PC-3 (cell line): ENCODE data around the gene NCSTN. TPM values are rescaled to one million over a fixed set of nuclear protein-coding genes. Genes with fewer than 3 reads are reported as not detected.

Experiments used
- ATAC-seq: fragments of 200-7000 bp; cut with Tn5 transposase; 2 replicates; pipeline ENCODE4 v1.9.1; 2020; ENCODE audit warnings: mild to moderate bottlenecking, moderate library complexity
- BruUV-seq: library from RNA; stranded (reverse); fragments of 400-500 nt; replicated peaks from 2 replicates; lab custom pipeline; 2021; lab: Mats Ljungman, UMichigan
- CTCF ChIA-PET: fragments of 300-600 bp; sonication (Branson Sonifier 250); formaldehyde crosslinking; loops from one replicate; lab custom pipeline; 2022; ENCODE audit warnings: antibody characterized with exemption; lab: Charles Lee
- POLR2A ChIA-PET: fragments of 300-600 bp; sonication (Branson Sonifier 250); formaldehyde crosslinking; loops from one replicate; lab custom pipeline; 2022; ENCODE audit warnings: antibody characterized with exemption; ENCODE audit not compliant: unreplicated experiment; lab: Charles Lee
- DNase-seq: peaks from one replicate; pipeline ENCODE4 v3.0.0-alpha.2; 2015
- H2AFZ ChIP-seq: fragments of 300-600 bp; sonication (generic); 2 replicates; pipeline ENCODE4 v1.6.0; 2016; ENCODE audit warnings: antibody characterized with exemption, low read length
- H3F3A ChIP-seq: fragments of 300-600 bp; sonication (generic); one replicate; pipeline ENCODE4 v1.6.0; 2017; ENCODE audit warnings: antibody characterized with exemption, low read length, control low read depth, mild to moderate bottlenecking; ENCODE audit not compliant: unreplicated experiment
- H3K27ac ChIP-seq: fragments of 300-600 bp; sonication (generic); 2 replicates; pipeline ENCODE4 v1.5.1; 2016; ENCODE audit warnings: mild to moderate bottlenecking, low read length
- H3K27me3 ChIP-seq: fragments of 300-600 bp; sonication (generic); 2 replicates; pipeline ENCODE4 v1.6.1; 2016; ENCODE audit warnings: low read length, mixed read lengths
- H3K36me3 ChIP-seq: fragments of 300-600 bp; sonication (generic); 2 replicates; pipeline ENCODE4 v1.6.1; 2016; ENCODE audit warnings: low read depth, mixed run types, low read length, mixed read lengths
- H3K4me1 ChIP-seq: fragments of 300-600 bp; sonication (generic); 2 replicates; pipeline ENCODE4 v1.5.1; 2016; ENCODE audit warnings: low read length; ENCODE audit not compliant: insufficient read depth
- H3K4me2 ChIP-seq: fragments of 300-600 bp; sonication (generic); 2 replicates; pipeline ENCODE4 v1.6.0; 2016; ENCODE audit warnings: low read length
- H3K4me3 ChIP-seq: fragments of 300-600 bp; sonication (generic); 2 replicates; pipeline ENCODE4 v1.5.1; 2016; ENCODE audit warnings: mild to moderate bottlenecking, low read length, mixed read lengths
- H3K79me2 ChIP-seq: fragments of 300-600 bp; sonication (generic); 2 replicates; pipeline ENCODE4 v1.6.1; 2017; ENCODE audit warnings: low read length, mixed read lengths
- H3K9ac ChIP-seq: fragments of 300-600 bp; sonication (generic); 2 replicates; pipeline ENCODE4 v1.6.0; 2016; ENCODE audit warnings: mild to moderate bottlenecking, low read length
- H3K9me2 ChIP-seq: fragments of 300-600 bp; sonication (generic); replicated peaks from 2 replicates; pipeline ENCODE4 v1.6.1; 2016; ENCODE audit warnings: mixed run types, low read length, mixed read lengths
- H3K9me3 ChIP-seq: fragments of 300-600 bp; sonication (generic); 2 replicates; pipeline ENCODE4 v1.6.1; 2016; ENCODE audit warnings: low read length, mixed read lengths
- H4K20me1 ChIP-seq: fragments of 300-600 bp; sonication (generic); 2 replicates; pipeline ENCODE4 v1.6.1; 2016; ENCODE audit warnings: low read length, mixed read lengths
- CTCF ChIP-seq: fragments of 300-600 bp; sonication (generic); conservative IDR thresholded peaks from 2 replicates; pipeline ENCODE4 v1.5.1; 2017; ENCODE audit warnings: antibody characterized with exemption, low read depth, mild to moderate bottlenecking, low read length
- EZH2 ChIP-seq: fragments of 300-600 bp; sonication (generic); IDR thresholded peaks from one replicate; pipeline ENCODE4 v1.6.1; 2017; ENCODE audit warnings: antibody characterized with exemption, mild to moderate bottlenecking, low read length; ENCODE audit not compliant: unreplicated experiment
- EZH2phosphoT487 ChIP-seq: fragments of 300-600 bp; sonication (generic); IDR thresholded peaks from 2 replicates; pipeline ENCODE4 v1.6.1; 2018; ENCODE audit warnings: mild to moderate bottlenecking, antibody characterized with exemption, low read length, borderline replicate concordance
- intact Hi-C: fragments of 100-400 bp; cut with micrococcal nuclease; formaldehyde crosslinking; loops from 2 replicates; pipeline ENCODE4 v1.9.0; 2023
- total RNA-seq: library from RNA; depleted of rRNA; stranded (reverse); fragments of >200 nt; gene quantifications from 2 replicates; pipeline ENCODE4 v1.2.3, GENCODE V29; 2014

The NCSTN gene
- total RNA-seq, 1 experiment from 2014 or later: 49.6 TPM

GRCh38 chr1:160400646-160401486, 57.7 kb downstream of the NCSTN start:
- no peaks in the 10 kb centered on the region for H3K79me2 ChIP-seq
- H3K4me2 ChIP-seq: no peak overlapping the region
- no peaks in the 10 kb centered on the region for H3F3A ChIP-seq
- peaks cover 50% of the 10 kb centered on the region for H3K27me3 ChIP-seq
- no peak overlapping the region for H3K4me3 ChIP-seq
- no peak overlapping the region for H3K27ac ChIP-seq
- CTCF ChIA-PET: no interaction called here
- no peaks in the 10 kb centered on the region for H3K36me3 ChIP-seq
- H3K9ac ChIP-seq: no peak overlapping the region
- no peaks in the 10 kb centered on the region for H3K9me3 ChIP-seq
- intact Hi-C loops: no loop called here
- DNase-seq: no peak
- no TSS peak for BruUV-seq
- ATAC-seq: no peak
- H3K4me1 ChIP-seq: no peaks in the 10 kb centered on the region
- no peak for TF ChIP-seq CTCF
- TF ChIP-seq EZH2: peak; percentile 61
- 0 out of 2 replicates have a peak, but pooled peaks have one; percentile 35 for TF ChIP-seq EZH2phosphoT487
- H4K20me1 ChIP-seq: no peaks in the 10 kb centered on the region
- H2AFZ ChIP-seq: no peak overlapping the region
- no peaks in the 10 kb centered on the region for H3K9me2 ChIP-seq
- POLR2A ChIA-PET: no interaction called here

DNA sequence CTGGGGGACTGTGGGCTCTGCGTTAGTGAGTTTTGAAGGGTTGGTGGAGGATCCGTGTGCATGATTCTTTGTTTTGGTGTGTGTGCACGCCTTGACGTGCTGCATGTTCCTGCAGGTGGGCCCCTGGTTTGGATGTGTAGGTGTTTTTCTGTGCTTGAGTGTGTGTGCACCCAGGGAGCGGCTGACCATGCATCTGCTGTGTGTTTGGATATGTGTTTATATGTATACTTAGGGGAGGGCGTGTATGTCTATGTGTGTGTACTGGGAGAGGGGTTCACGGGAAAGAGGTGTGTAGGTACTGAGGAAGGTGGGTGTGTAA, 58.3 kb downstream of the NCSTN start:
- H3K4me3 ChIP-seq: no peak overlapping the region
- H3K4me2 ChIP-seq: no peak overlapping the region
- intact Hi-C loops: no loop called here
- no peak overlapping the region for H2AFZ ChIP-seq
- DNase-seq: no peak
- H4K20me1 ChIP-seq: no peaks in the 10 kb centered on the region
- no TSS peak for BruUV-seq
- POLR2A ChIA-PET: no interaction called here
- H3K79me2 ChIP-seq: no peaks in the 10 kb centered on the region
- peaks cover 49% of the 10 kb centered on the region for H3K27me3 ChIP-seq
- TF ChIP-seq CTCF: no peak
- TF ChIP-seq EZH2: no peak
- TF ChIP-seq EZH2phosphoT487: no peak
- no peak overlapping the region for H3K9ac ChIP-seq
- peaks cover 5% of the 10 kb centered on the region; the same call in 1 of the 2 replicates for H3K4me1 ChIP-seq
- H3K9me2 ChIP-seq: no peaks in the 10 kb centered on the region
- no peak overlapping the region for H3K27ac ChIP-seq
- ATAC-seq: no peak
- no peaks in the 10 kb centered on the region for H3K36me3 ChIP-seq
- CTCF ChIA-PET: no interaction called here
- H3K9me3 ChIP-seq: no peaks in the 10 kb centered on the region
- no peaks in the 10 kb centered on the region for H3F3A ChIP-seq

- Histone ChIP-seq H3K9me2 (no peaks in the 10 kb centered on the region), H3K79me2 (no peaks in the 10 kb centered on the region), H3F3A (no peaks in the 10 kb centered on the region), H3K9me3 (no peaks in the 10 kb centered on the region), H2AFZ (no peak overlapping the region), H3K4me3 (no peak overlapping the region), H3K4me1 (peaks cover 6% of the 10 kb centered on the region; the same call in 1 of the 2 replicates), H3K9ac (no peak overlapping the region), H3K4me2 (no peak overlapping the region), H4K20me1 (no peaks in the 10 kb centered on the region), H3K36me3 (no peaks in the 10 kb centered on the region), H3K27ac (no peak overlapping the region), H3K27me3 (peaks cover 45% of the 10 kb centered on the region)
- BruUV-seq: no TSS peak
- intact Hi-C loops: no loop called here
- ChIA-PET POLR2A (no interaction called here), CTCF (no interaction called here)
- DNase-seq (no peak), ATAC-seq (no peak)
- TF ChIP-seq EZH2 (no peak), EZH2phosphoT487 (no peak), CTCF (no peak)
These were observed 59.0 kb downstream of the NCSTN start for GRCh38 chr1:160402001-160402795.
